Stimulated activated CD8-positive, alpha-beta memory T cell treated with anti-CD3 and anti-CD28 coated beads, Interleukin-12 subunit alpha, Interleukin-12 subunit beta, amount 100 ng/mL, for 1 hour (primary cell): ENCODE results near the gene RBM20.
A peak's percentile ranks its signal among the peaks of the same experiment; 100 is the strongest.
"Not testable (repeated sequence)": the region's sequence is repeated elsewhere in the genome, so short reads cannot be mapped to it uniquely, and the experiment has no call there.

Experiments
- DNase-seq: peaks from one replicate; pipeline ENCODE4 v3.0.0-alpha.2; 2020; ENCODE audit warnings: low read depth

RBM20 gene

GRCh38 chr10:110643653-110644597 lies at the start of gene RBM20:
TSS of gene RBM20 (plus strand) at chr10:110644336. CDS start at chr10:110644455, 119 bp downstream.
- DNase-seq, result no peak

- DNase-seq, result no peak
Measured at GRCh38 chr10:110597476-110597875, 46.7 kb upstream of the RBM20 start.

- DNase-seq, result no peak
Measured at GRCh38 chr10:110600487-110601101, 43.5 kb upstream of the RBM20 start.

- DNase-seq, result no peak
Measured at GRCh38 chr10:110601581-110601980, 42.6 kb upstream of the RBM20 start.

- DNase-seq, result no peak
Measured at GRCh38 chr10:110608087-110608486, 36.0 kb upstream of the RBM20 start.

- DNase-seq, result no peak
Measured at GRCh38 chr10:110609605-110610004, 34.5 kb upstream of the RBM20 start.

GRCh38 chr10:110610308-110610774 lies 33.8 kb upstream of the RBM20 start:
- peak; percentile 27 for DNase-seq

- DNase-seq, result not testable (repeated sequence)
Measured at GRCh38 chr10:110610781-110611180, 33.4 kb upstream of the RBM20 start.

- DNase-seq, result no peak
Measured at GRCh38 chr10:110612087-110612486, 32.0 kb upstream of the RBM20 start.

GRCh38 chr10:110612629-110613028 lies 31.5 kb upstream of the RBM20 start:
- DNase-seq, result no peak

- no peak for DNase-seq
Measured at GRCh38 chr10:110613341-110613995, 30.7 kb upstream of the RBM20 start.

- no peak for DNase-seq
Measured at GRCh38 chr10:110613996-110614495, 30.1 kb upstream of the RBM20 start.

GRCh38 chr10:110615057-110615747 lies 28.9 kb upstream of the RBM20 start:
- DNase-seq, result no peak

- DNase-seq, result no peak
Measured at GRCh38 chr10:110616493-110617033, 27.6 kb upstream of the RBM20 start.

- no peak for DNase-seq
Measured at GRCh38 chr10:110617425-110618229, 26.5 kb upstream of the RBM20 start.

GRCh38 chr10:110618230-110618610 lies 25.9 kb upstream of the RBM20 start:
- DNase-seq, result no peak

GRCh38 chr10:110619514-110620397 lies 24.4 kb upstream of the RBM20 start:
- DNase-seq, result no peak

- DNase-seq, result no peak
Measured at GRCh38 chr10:110620398-110620719, 23.8 kb upstream of the RBM20 start.

GRCh38 chr10:110623316-110623715 lies 20.8 kb upstream of the RBM20 start:
- DNase-seq, result not testable (repeated sequence)
